ENCODE measurements around the gene SMIM21. TPM values are rescaled to one million over a fixed set of nuclear protein-coding genes. Genes with fewer than 3 reads are reported as not detected.

Gene SMIM21
- total RNA-seq, 4 donors from 2014 or later: not detected

GRCh38 chr18:75407468-75408437 lies 19.8 kb downstream of the SMIM21 start:
- TF ChIP-seq CTCF (IDR thresholded peaks at IDR 0.05): no peak
- TF ChIP-seq POLR2A (IDR thresholded peaks at IDR 0.05): no peak
- intact Hi-C loops (cut with DNase I; ENCODE audit: low total_unique reads): no loop called here
- no peak overlapping the region for H3K4me3 ChIP-seq (ENCODE audit: low read depth, poor library complexity, severe bottlenecking)
- WGBS, 2 donors: 70 to 82% methylated on average over 21 of the region's 21 CpGs
- DNase-seq (ENCODE audit: low spot score in 2 of 2): no peak

- intact Hi-C loops (cut with DNase I; ENCODE audit: low total_unique reads): no loop called here
- H3K4me3 ChIP-seq (ENCODE audit: low read depth, poor library complexity, severe bottlenecking): no peak overlapping the region
Observed at GRCh38 chr18:75406491-75407445, 20.7 kb downstream of the SMIM21 start.

GRCh38 chr18:75405351-75405750 lies 22.2 kb downstream of the SMIM21 start:
- no peak for DNase-seq (ENCODE audit: low spot score in 2 of 2)
- intact Hi-C loops (cut with DNase I; ENCODE audit: low total_unique reads): no loop called here
- TF ChIP-seq CTCF (IDR thresholded peaks at IDR 0.05) (no peak), POLR2A (IDR thresholded peaks at IDR 0.05) (no peak)
- no peak overlapping the region for H3K4me3 ChIP-seq (ENCODE audit: low read depth, poor library complexity, severe bottlenecking)
- 92 to 94% methylated on average over 4 of the region's 4 CpGs for WGBS, 2 donors

More at GRCh38 chr18:75406491-75407445, 20.7 kb downstream of the SMIM21 start:
- WGBS, 2 donors: 72 to 79% methylated on average over 27 to 28 of the region's 28 CpGs
- no peak for TF ChIP-seq CTCF (IDR thresholded peaks at IDR 0.05)
- no peak for TF ChIP-seq POLR2A (IDR thresholded peaks at IDR 0.05)
- no peak for DNase-seq (ENCODE audit: low spot score in 2 of 2)

GRCh38 chr18:75400366-75400765 lies 27.1 kb downstream of the SMIM21 start:
- 89 to 94% methylated on average over 3 of the region's 3 CpGs for WGBS, 2 donors
- no peak overlapping the region for H3K4me3 ChIP-seq (ENCODE audit: low read depth, poor library complexity, severe bottlenecking)
- TF ChIP-seq CTCF (IDR thresholded peaks at IDR 0.05) (no peak), POLR2A (IDR thresholded peaks at IDR 0.05) (no peak)
- no peak for DNase-seq (ENCODE audit: low spot score in 2 of 2)
- intact Hi-C loops (cut with DNase I; ENCODE audit: low total_unique reads): no loop called here

GRCh38 chr18:75395137-75395536 lies 32.4 kb downstream of the SMIM21 start:
- intact Hi-C loops (cut with DNase I; ENCODE audit: low total_unique reads): no loop called here
- WGBS, 2 donors: 55 to 66% methylated on average over 7 of the region's 7 CpGs
- no peak for TF ChIP-seq POLR2A (IDR thresholded peaks at IDR 0.05)
- no peak for TF ChIP-seq CTCF (IDR thresholded peaks at IDR 0.05)
- no peak overlapping the region for H3K4me3 ChIP-seq (ENCODE audit: low read depth, poor library complexity, severe bottlenecking)
- no peak for DNase-seq (ENCODE audit: low spot score in 2 of 2)

Data from lower leg skin (tissue), 4 donors.